Progenitor cell of endocrine pancreas (in vitro differentiated cells): Measurements from ENCODE around the gene VWA2. TPM values are rescaled to one million over a fixed set of nuclear protein-coding genes. Genes with fewer than 3 reads are reported as not detected.

Experiments used
- DNase-seq: peaks from one replicate; pipeline ENCODE4 v3.0.0; 2021; ENCODE audit warnings: low spot score; ENCODE audit not compliant: unreplicated experiment
- H3K27ac Mint-ChIP-seq: 2 replicates; pipeline ENCODE4 v1.8.0; 2021; ENCODE audit warnings: mild to moderate bottlenecking, moderate library complexity, mixed read lengths
- H3K27me3 Mint-ChIP-seq: 2 replicates; pipeline ENCODE4 v1.8.0; 2021; ENCODE audit warnings: mixed read lengths
- H3K36me3 Mint-ChIP-seq: 2 replicates; pipeline ENCODE4 v1.8.0; 2022; ENCODE audit warnings: mixed read lengths; ENCODE audit not compliant: insufficient read depth
- H3K4me1 Mint-ChIP-seq: 2 replicates; pipeline ENCODE4 v1.8.0; 2021; ENCODE audit warnings: low read depth, mixed read lengths
- H3K4me3 Mint-ChIP-seq: 2 replicates; pipeline ENCODE4 v1.8.0; 2021; ENCODE audit warnings: low read depth, mild to moderate bottlenecking, moderate library complexity, mixed read lengths
- H3K9me3 Mint-ChIP-seq: 2 replicates; pipeline ENCODE4 v1.8.0; 2021; ENCODE audit warnings: low read depth, mixed read lengths
- total RNA-seq: library from RNA; stranded (reverse); gene quantifications from 2 replicates; pipeline ENCODE4 v1.2.1, GENCODE V29; 2021
- TF ChIP-seq, protein P1 (sequence below): fragments of 200-600 bp; sonication (generic); IDR thresholded peaks from one replicate; pipeline ENCODE4 v1.5.0; 2021; ENCODE audit warnings: antibody characterized with exemption, mild to moderate bottlenecking; ENCODE audit not compliant: unreplicated experiment

Gene VWA2
- total RNA-seq, 1 donor from 2014 or later: 12.4 TPM

DNA sequence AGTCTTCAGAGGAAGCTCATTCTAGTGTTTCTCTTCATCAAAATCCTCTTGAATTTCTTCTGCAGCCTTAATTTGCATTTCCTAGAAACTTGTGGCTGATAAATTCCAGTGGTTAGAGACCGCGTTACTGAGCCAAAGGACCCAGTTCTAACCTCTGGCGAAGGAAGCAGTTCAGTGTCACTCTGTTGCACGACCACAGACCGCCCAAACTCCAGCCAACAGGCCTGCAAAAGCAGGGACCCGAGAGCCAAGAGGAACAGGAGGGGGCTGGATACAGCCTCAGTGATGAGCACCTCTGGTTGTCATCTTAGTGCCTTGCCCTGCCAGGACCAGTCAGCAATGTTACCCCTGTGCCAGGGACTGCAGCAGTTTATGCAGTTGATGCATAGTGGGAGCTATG lies 95.2 kb downstream of the VWA2 start:
- Mint-ChIP-seq H3K36me3 (no peaks in the 10 kb centered on the region), H3K4me3 (no peak overlapping the region), H3K9me3 (no peaks in the 10 kb centered on the region), H3K4me1 (peaks cover 3% of the 10 kb centered on the region), H3K27me3 (peaks cover 26% of the 10 kb centered on the region), H3K27ac (no peak overlapping the region)
- DNase-seq: no peak
- TF ChIP-seq, protein P1, sequence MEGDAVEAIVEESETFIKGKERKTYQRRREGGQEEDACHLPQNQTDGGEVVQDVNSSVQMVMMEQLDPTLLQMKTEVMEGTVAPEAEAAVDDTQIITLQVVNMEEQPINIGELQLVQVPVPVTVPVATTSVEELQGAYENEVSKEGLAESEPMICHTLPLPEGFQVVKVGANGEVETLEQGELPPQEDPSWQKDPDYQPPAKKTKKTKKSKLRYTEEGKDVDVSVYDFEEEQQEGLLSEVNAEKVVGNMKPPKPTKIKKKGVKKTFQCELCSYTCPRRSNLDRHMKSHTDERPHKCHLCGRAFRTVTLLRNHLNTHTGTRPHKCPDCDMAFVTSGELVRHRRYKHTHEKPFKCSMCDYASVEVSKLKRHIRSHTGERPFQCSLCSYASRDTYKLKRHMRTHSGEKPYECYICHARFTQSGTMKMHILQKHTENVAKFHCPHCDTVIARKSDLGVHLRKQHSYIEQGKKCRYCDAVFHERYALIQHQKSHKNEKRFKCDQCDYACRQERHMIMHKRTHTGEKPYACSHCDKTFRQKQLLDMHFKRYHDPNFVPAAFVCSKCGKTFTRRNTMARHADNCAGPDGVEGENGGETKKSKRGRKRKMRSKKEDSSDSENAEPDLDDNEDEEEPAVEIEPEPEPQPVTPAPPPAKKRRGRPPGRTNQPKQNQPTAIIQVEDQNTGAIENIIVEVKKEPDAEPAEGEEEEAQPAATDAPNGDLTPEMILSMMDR: no peak

DNA sequence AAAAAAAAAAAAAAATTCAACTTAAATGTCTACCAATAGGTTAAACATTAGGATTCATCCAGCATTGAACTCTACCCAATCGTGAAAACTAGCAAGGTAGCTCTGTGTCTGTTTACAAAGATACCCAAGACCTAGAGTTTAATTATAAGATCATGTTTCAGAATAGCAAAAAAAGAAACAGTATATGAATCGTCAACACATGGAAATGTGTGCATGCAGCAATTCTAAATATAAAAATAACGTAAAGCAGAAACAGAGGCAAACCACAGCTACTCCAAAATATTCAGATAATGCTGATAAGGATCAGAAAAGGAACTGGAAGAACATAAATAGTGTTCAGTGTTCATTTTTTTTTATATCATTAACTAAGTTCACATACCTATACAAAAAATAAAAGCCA lies 96.6 kb downstream of the VWA2 start:
- Mint-ChIP-seq H3K9me3 (no peaks in the 10 kb centered on the region), H3K27me3 (peaks cover 24% of the 10 kb centered on the region), H3K4me3 (no peak overlapping the region), H3K36me3 (no peaks in the 10 kb centered on the region), H3K4me1 (peaks cover 3% of the 10 kb centered on the region), H3K27ac (no peak overlapping the region)
- TF ChIP-seq, protein P1: no peak
- DNase-seq: no peak

DNA sequence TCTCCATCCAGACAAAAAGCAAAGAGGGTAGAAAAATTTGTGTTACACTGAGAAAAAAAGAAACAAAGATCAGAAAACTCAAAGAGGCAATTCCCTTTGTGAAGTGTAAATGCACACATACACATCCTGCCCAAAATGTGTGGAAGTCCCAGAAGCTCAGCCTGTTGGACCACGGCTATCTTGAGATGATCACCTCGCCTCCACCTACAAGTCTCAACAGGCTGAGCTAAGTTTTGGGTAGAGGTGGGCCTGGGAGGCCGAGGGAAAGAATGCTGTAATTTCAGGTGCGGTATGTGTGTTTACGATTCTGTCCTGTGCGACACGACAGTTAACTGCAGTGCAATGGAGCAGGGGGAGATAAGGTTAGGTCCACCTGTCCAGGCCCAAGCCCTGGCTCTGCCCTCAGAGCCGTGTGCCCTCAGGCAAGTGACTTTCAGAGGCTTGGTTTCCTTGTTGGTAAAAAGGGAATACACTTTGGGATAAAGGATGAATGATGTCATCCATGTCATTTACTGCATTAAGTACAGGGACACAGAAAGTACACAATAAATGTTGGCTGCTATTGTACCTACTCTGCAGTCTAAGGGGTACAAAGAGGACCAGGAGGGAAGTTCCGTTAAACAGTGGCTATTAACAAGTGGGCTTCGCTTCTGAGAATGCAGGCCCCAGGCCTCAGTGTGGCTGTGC lies 97.9 kb downstream of the VWA2 start:
- H3K4me1 Mint-ChIP-seq: peaks cover 3% of the 10 kb centered on the region
- no peak overlapping the region for H3K27ac Mint-ChIP-seq
- TF ChIP-seq, protein P1: no peak
- peaks cover 19% of the 10 kb centered on the region for H3K27me3 Mint-ChIP-seq
- no peaks in the 10 kb centered on the region for H3K36me3 Mint-ChIP-seq
- DNase-seq: no peak
- H3K4me3 Mint-ChIP-seq: no peak overlapping the region
- no peaks in the 10 kb centered on the region for H3K9me3 Mint-ChIP-seq

DNA sequence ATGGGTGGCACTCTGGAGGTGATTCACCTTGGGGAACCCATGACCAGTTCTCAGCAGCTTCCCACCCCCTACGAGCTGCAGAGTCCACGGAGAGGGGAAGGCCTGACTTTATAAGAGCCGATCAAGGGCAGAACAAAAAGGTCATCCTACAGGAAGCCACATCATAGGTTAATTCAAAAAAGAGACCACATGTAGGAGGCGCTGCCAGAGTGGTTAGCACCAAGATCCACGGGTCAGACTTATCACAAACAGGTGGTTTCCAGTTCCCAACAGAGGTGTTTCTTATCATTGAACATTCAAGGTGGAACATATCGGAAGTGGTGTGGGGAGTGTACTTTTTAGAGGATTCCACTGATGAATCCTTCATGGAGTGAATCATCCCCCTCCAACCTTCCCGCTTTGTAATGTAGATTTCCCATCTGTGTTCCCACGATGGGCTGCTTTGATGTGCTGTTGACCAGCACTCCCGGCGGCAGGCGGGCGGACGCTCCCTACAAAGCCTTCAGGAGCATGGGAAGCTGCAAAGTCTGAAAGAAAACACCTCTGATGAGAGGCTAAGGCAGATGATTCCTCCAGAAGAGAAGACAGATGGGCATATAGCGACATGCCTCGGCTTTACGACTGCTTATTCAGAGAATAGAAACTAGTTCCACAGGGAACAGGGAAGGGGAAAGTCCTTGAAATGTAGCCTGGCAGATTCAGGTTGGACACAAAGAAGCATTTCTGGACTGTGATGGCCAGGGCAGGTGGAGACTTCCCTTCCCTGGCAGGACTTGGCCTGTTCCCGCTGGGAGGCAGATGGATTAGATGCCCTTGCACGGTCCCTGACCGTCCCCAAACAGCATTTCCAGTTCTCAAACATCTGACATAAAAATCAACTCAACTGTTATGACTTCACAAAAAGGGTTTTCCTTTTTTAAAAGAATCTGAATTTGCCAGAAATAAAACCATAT lies 98.7 kb downstream of the VWA2 start:
- no peak overlapping the region for H3K4me3 Mint-ChIP-seq

DNA sequence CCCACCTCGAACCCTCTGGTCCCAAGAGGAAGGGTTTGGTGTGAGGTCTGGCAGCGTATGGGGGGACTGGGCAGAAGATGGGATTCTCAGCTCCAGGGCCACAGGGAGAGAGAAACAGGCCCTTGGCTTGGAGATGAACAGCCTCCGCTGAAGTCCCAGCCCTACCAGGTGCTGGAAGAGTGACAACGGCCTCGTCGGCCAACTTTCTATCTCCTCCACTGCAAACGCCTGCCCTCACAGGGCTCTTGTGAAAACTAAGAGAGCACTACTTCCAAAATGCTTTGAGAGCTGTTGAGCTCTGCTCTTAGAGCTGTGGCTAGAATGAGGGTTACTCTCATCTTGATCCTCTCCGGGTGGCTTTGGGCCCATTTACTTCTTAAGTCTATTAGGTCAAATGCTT lies 101.8 kb downstream of the VWA2 start:
- no peak overlapping the region for H3K4me3 Mint-ChIP-seq
- no peaks in the 10 kb centered on the region for H3K9me3 Mint-ChIP-seq
- TF ChIP-seq, protein P1: no peak
- no peak for DNase-seq
- peaks cover 9% of the 10 kb centered on the region for H3K27me3 Mint-ChIP-seq
- peaks cover 3% of the 10 kb centered on the region for H3K4me1 Mint-ChIP-seq
- no peak overlapping the region for H3K27ac Mint-ChIP-seq
- H3K36me3 Mint-ChIP-seq: no peaks in the 10 kb centered on the region

More for the DNA sequence above, 98.7 kb downstream of the VWA2 start:
- Mint-ChIP-seq H3K27ac (no peak overlapping the region), H3K9me3 (no peaks in the 10 kb centered on the region), H3K27me3 (peaks cover 17% of the 10 kb centered on the region), H3K36me3 (no peaks in the 10 kb centered on the region), H3K4me1 (peaks cover 3% of the 10 kb centered on the region)
- TF ChIP-seq, protein P1: no peak
- no peak for DNase-seq
